Peyer's patch (tissue), 4 donors: ENCODE data around the gene RANGRF.

Experiments used
- CTCF ChIP-seq, 6 experiments: fragments of 450-650 bp in 4 of 6; fragments of 200-600 bp in 2 of 6; sonication (generic) in 1 of 6; IDR thresholded peaks; one replicate each; pipeline ENCODE4 v1.5.1; 2017 to 2019; ENCODE audit warnings: antibody characterized with exemption in 6 of 6, mild to moderate bottlenecking in 3 of 6, moderate library complexity in 1 of 6
- POLR2A ChIP-seq, 2 donors: fragments of 450-650 bp; IDR thresholded peaks; one replicate each; pipeline ENCODE4 v1.5.1; 2017; ENCODE audit warnings: antibody characterized with exemption in 2 of 2, mild to moderate bottlenecking in 2 of 2, moderate library complexity in 2 of 2

GRCh38 chr17:8314797-8315763 is 26.6 kb downstream of the RANGRF start:
- TF ChIP-seq CTCF (IDR thresholded peaks at IDR 0.05) (no peak), POLR2A (IDR thresholded peaks at IDR 0.05) (no peak)
